VCaP (cell line): Measurements from ENCODE around the gene S100A2.
"Not testable (repeated sequence)": the region's sequence is repeated elsewhere in the genome, so short reads cannot be mapped to it uniquely, and the experiment has no call there.

ENCODE experiments used
- H3K27ac ChIP-seq: fragments of 450-650 bp; 2 replicates; pipeline ENCODE4 v1.5.1; 2017
- CTCF ChIP-seq: fragments of 450-650 bp; conservative IDR thresholded peaks from 2 replicates; pipeline ENCODE4 v1.5.1; 2017; ENCODE audit warnings: mild to moderate bottlenecking, moderate library complexity

The S100A2 gene

GRCh38 chr1:153568367-153569099 is 2.9 kb upstream of the S100A2 start:
- peak overlapping the region; percentile 61; the same call in 1 of the 2 replicates for H3K27ac ChIP-seq
- TF ChIP-seq CTCF, result peak; percentile 98

- H3K27ac ChIP-seq, result no peak overlapping the region; the same call in 1 of the 2 replicates
- no peak for TF ChIP-seq CTCF
These were observed 2.1 kb upstream of the S100A2 start for GRCh38 chr1:153567621-153568366.

GRCh38 chr1:153566414-153567371 is 1.0 kb upstream of the S100A2 start:
- H3K27ac ChIP-seq, result no peak overlapping the region

DNA sequence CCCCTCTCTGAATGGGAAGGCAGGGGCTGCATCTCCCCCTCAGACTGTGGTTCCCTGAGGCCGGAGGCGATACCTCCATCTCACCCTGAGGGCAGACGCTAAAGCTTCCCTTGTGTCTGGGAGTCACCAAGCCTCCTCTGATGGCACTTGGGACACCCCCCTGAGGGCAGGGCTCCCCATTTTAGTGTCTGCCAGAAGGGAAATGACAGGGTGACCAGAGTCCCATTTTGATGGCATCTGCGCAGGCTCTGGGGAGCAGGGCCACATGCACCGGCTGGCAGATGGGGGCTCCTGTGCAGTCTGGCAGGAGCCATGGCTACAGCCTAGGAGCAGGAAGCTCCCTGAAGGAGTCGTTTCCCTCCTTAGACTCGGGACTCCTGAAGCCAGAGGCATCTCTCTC is 1.7 kb downstream of the S100A2 start:
- no peak overlapping the region for H3K27ac ChIP-seq

More at GRCh38 chr1:153566414-153567371, 1.0 kb upstream of the S100A2 start:
- TF ChIP-seq CTCF, result no peak

GRCh38 chr1:153563483-153563901 is 2.2 kb downstream of the S100A2 start:
- TF ChIP-seq CTCF, result no peak
- H3K27ac ChIP-seq, result no peak overlapping the region

More for the DNA sequence above, 1.7 kb downstream of the S100A2 start:
- TF ChIP-seq CTCF, result no peak

DNA sequence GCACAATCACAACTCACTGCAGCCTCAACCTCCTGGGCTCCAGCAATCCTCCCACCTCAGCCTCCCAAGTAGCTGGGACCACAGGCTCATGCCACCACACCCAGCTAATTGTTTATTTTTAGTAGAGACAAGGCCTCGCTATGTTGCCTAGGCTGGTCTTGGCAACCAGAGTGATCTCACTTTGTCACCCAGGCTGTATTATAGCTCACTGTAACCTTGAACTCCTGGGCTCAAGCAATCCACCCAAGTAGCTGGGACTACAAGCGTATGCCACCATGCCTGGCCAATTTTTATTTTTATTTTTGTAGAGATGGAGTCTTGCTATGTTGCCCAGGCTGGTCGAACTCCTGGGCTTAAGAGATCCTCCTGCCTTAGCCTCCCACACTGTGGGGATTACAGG is 3.6 kb downstream of the S100A2 start:
- not testable (repeated sequence) for H3K27ac ChIP-seq

GRCh38 chr1:153561466-153561985 is 4.1 kb downstream of the S100A2 start:
- H3K27ac ChIP-seq, result no peak overlapping the region
- no peak for TF ChIP-seq CTCF
